Activated naive CD4-positive, alpha-beta T cell treated with Interleukin-2 at 50 U/mL for 16 hours (primary cell): ENCODE results near the gene FOLR3.
"Not testable (repeated sequence)": the region's sequence is repeated elsewhere in the genome, so short reads cannot be mapped to it uniquely, and the experiment has no call there.

Experiments used
- DNase-seq: peaks from one replicate; pipeline ENCODE4 v3.0.0-alpha.2; 2020

The FOLR3 gene

DNA sequence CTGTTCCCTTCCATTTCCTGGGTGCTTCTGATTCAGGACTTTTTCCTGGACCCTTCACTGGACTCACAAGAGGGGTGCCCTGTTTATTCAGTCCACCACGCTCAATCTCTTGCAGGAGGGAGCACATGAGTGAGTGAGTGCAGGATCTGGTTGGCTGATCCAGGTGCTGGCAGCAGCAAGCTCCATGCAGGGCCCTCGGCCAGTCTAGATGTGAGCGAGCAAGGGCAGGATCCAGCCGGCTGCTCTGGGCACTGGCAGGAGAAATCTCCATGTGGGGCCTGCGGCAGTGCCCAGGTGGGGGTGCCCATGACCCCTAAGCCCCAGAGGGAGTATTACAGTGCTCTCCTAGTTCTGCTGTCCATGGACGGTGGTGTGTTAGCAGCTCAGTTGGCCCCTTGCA is 11.5 kb upstream of the FOLR3 start:
- no peak for DNase-seq

DNA sequence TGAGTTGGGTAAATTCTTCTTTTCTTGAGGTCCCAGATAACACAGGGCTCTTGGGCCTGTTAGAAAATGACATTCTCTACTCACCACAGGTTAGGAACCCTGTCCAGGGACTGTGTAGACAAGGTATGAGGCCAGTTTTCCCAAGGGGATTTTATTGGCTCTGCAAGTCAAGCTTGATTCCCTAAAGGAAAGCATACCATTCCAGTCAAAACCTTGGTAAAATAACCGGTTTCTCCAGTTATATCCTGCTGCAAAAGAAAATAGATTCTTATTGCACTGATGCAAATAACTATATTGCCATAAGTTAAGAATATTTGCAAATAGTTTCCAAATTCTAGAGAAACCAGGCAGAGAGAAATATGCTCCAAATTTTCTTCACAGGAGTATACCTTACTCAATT is 9.6 kb upstream of the FOLR3 start:
- DNase-seq = no peak

DNA sequence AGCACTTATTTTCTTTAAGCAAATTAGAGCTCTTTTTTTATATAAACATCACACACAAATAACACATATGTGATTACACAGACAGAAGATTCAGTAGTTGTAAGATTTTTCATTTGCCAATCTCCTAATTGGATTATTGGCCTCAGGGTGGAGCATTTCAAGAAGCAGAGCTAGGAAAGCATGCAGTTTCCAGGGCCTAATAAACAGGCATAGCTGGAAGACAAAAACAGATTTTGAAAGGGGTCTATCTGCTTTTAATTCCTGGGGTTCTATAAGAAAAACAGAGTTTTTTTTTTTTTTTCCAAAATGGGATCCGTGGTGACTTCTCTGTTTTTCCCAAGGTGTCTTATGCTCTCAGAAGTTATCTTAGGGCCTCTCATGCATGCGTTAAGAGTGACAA is 7.6 kb upstream of the FOLR3 start:
- DNase-seq = no peak

DNA sequence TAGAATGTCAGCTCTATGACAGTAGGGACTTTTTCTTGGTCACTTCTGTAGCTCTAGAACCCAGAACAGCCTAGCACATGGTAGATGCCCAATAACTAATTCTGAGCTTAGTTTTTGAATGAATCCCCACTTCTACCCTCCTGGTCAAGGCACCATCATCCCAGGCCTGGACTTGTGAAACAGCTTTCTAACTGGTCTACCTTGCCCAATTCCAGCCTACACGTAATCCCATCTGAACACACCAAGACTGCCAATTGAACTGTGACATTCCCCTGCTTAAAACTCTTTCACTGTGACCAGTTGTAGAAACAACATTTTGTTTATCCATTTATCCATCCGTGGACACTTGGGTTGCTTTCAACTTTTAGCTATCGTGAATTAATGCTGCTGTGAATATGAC is 6.1 kb upstream of the FOLR3 start:
- no peak for DNase-seq

DNA sequence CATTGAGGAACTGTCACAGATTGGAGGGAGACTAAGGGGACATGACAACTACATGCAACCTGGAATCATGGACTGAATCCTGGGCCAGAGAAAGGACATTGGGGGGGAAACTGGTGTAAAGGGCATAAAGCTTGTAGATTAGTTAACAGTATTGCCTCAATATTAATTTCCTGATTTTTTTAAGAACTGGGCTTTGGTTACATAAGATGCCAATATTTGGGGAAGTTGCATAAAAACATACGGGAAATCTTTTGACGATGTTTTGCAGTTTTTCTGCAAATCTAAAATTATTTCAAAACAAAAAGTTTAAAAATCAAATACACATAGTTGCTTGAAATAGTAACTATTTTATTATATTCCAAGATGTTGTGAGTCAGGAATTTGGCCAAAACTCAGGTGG is 2.9 kb upstream of the FOLR3 start:
- DNase-seq = no peak

DNA sequence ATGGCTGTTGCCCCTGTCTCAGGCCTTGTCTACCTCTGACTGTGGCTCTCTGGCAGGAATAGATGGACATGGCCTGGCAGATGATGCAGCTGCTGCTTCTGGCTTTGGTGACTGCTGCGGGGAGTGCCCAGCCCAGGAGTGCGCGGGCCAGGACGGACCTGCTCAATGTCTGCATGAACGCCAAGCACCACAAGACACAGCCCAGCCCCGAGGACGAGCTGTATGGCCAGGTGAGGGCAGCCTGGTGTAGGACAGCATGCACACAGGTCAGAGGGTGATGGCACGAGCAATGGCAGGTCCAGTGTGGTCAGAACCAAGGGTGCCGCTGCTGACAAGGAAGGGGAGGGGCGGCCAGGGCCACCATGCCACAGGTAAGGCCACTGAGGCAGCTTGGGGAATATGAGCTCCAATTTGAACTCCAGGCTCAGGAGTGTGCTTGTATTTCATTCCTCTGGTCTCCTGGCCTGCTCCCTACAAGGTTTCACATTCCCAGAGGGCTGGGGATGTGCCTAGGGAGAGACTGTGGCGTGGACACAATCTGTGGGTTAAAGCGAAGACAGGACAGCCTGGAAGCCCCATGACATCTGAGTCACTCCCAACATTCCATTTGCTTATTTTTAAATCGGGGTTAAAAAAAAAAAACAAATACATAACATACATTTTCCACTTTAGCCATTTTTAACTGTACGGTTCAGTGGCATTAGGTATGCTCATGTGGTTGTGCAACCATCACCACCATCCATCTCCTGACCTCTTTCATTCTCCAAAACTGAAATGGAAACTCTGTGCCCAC is 562 bp downstream of the FOLR3 start:
- no peak for DNase-seq

DNA sequence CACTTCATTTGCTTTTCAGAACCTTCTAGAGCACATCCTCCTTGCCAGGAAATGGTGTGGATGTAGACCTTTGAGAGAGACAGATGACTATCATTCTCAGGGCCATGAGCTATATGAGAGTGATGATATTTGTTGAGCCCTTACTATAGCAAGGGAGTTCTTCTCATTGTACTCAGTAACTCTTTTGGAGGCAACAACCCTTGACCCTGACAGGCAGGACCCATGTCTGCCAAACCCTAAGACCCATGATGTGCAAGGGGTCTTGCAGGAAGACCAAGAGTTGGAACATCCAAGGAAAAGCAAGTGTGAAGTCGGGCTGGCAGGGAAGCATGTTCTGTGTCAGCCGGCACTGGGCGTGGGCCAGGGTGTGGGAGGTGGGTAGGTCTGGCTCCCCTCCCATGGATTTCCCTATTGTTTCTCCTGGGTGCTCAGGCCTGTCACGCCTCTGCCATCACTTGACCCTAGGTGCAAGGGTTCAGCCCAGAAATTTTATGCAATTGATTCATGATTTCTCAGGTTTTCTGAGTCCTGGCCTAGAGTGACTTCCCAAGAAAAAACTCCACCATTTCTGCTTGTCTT is 1.2 kb downstream of the FOLR3 start:
- no peak for DNase-seq

DNA sequence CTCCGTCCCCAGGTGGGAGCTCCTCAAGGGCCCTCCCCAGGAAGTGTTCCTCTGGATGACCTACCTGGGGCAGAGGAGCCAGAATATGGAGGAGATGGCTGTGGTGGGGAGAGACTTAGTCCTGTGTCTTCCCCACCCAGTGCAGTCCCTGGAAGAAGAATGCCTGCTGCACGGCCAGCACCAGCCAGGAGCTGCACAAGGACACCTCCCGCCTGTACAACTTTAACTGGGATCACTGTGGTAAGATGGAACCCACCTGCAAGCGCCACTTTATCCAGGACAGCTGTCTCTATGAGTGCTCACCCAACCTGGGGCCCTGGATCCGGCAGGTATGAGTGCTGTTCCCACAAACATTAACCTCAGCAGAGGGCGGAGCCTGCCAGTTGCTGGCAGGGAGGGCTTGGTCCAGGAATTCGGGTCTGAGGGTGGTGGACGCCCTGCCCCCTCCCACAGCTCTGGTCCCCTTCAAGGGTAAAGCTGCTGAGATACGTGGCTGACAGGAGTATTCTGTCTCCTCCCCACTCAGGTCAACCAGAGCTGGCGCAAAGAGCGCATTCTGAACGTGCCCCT is 3.4 kb downstream of the FOLR3 start:
- DNase-seq = no peak

DNA sequence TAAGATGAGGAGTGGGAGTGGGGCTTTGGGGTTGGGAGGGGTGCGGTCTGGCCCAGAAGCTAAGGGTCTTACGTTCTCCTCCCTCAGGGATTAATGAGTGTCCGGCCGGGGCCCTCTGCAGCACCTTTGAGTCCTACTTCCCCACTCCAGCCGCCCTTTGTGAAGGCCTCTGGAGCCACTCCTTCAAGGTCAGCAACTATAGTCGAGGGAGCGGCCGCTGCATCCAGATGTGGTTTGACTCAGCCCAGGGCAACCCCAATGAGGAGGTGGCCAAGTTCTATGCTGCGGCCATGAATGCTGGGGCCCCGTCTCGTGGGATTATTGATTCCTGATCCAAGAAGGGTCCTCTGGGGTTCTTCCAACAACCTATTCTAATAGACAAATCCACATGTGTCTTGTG is 4.0 kb downstream of the FOLR3 start:
- no peak for DNase-seq

DNA sequence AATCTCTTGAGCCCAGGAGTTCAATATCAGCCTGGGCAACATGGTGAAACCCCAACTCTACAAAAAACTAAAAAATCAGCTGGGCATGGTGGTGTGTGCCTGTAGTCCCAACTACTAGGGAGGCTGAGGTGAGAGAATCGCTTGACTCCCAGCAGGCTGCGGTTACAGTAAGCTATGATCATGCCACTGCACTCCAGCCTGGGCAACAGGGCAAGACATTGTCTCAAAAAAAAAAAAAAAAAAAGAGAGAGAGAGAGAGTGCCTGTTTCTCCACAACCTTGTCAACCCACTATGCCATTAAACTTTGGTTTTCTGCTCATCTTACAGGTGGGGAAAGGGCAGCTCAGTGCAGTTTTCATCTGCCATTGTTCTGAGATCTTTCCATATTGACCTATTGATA is 5.1 kb downstream of the FOLR3 start:
- DNase-seq = no peak

DNA sequence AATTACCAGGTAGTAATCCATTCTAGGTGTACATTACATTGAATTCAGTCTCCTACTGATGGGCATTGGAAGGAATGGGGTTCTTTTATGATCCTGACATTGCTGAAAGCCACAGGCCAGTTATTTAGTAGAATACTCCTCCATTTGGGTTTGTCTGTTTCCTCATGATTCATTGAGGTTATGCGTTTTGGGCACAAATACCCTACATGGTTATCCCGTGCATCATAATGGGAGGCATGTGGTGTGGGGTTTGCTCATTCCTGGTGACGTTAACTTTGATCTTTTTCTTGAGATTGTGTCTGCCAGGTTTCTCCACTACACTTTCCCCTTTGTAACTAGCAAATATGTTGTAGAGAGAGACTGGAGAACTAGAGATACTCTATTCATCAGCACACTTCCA is 5.5 kb downstream of the FOLR3 start:
- DNase-seq = peak; percentile 37

DNA sequence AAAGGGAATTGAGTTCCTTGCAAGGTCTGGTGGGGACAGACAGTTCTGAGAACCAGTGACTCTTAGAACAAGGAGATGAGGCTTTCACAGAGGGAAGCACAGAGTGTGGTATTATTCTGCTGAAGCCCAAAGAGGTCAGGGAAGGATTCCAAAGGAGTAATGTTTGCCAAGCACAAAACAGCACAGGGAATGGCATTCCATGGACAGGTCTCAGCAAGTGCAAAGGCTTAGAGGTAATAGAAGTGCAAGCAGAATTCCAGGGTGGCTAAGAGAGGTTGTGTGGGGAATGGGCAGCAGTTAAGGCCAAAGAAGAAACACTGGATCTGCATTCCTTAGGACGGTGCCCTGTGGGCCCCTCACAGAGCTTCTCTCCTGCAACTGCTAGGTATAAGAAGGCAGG is 6.6 kb downstream of the FOLR3 start:
- not testable (repeated sequence) for DNase-seq

DNA sequence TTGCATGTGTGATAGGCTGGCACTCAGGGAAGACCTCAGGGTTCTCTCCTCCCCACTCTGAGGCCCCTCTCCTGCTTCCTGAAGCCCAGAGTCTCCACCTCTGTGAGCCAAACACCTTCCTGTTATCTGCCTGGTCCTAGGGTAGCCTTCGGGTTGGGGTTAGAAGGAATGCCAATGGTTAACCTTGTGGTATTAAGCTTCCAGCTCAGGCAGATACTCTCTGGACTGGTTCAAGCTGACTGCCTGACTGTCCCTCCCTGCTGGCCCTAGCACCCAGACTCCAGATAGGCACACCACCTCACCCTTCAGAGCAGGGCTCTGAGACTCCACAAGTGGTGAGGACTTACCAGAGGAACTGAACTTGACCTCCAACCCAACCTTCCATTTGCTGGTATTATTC is 7.0 kb downstream of the FOLR3 start:
- DNase-seq = not testable (repeated sequence)

DNA sequence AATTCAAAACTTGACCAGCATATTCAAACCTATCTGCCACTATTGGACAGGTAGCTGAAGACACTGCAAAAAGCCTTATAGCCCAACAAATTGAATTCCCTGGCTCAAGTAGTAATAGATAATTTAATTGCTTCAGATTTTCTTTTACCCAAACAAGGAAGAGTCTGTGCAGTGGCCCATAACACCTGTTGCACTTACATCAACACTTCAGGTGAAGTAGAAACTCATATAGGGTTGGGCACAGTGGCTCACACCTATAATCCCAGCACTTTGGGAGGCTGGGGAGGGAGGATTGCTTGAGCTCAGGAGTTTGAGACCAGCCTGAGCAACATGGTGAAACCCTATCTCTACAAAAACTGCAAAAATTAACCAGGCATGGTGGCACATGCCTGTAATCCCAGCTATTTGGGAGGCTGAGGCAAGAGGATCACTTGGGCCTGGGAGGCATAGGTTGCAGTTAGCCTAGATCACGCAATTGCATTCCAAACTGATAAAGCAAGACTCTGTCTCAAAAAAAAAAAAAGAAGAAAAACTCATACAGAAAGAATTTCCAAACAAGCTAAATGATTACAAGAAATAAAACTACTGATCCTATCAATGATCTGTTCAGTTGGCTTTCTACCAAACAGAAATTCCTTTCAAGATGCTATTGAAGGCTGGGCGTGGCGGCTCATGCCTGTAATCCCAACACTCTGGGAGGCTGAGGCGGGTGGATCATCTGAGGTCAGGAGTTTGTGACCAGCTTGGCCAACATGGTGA is 9.5 kb downstream of the FOLR3 start:
- DNase-seq = no peak

DNA sequence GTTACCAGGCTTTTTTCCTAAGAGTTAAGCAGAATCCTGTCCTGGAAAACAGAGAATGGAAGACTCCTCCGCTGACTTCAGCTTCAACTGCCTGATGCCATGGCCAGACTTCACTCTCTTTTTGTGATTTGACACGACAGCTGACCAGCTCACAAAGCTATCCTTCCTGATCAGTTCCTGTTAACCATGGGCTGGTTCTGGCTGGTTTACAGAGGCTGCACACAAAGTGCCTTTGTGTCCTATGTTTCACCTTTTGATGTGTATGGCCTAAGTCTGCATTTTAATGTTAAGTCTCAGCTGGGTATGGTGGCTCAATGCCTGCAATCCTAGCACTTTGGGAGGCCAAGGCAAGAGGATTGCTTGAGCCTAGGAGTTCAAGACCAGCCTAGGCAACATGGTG is 11.1 kb downstream of the FOLR3 start:
- no peak for DNase-seq

DNA sequence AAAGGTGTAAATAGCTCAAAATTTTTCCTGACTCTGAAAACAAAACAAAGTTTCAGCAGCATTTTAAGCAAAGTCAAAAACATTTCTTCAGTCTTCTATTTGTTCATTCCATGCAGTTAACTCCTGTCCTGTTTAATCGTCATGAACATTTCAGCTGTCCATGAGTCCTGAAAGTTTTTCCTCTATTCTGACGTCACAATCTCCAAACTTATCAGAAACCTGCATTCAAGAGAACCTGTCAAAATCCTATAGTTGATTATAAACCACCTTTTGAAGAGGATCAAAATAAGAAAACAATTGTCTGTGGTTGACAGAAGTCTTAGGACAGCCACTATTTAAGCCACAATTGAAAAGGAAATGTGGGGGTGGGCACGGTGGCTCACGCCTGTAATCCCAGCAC is 15.4 kb downstream of the FOLR3 start:
- no peak for DNase-seq

DNA sequence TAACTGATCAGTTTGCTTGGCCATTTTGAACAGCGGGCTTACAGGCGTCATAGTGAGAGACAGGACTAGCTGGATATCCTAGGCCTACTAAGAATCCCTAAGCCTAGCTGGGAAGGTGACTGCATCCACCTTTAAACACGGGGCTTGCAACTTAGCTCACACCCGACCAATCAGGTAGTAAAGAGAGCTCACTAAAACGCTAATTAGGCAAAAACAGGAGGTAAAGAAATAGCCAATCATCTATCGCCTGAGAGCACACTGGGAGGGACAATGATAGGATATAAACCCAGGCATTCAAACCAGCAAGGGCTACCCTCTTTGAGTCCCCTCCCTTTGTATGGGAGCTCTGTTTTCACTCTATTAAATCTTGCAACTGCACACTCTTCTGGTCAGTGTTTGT is 18.3 kb downstream of the FOLR3 start:
- DNase-seq = not testable (repeated sequence)

DNA sequence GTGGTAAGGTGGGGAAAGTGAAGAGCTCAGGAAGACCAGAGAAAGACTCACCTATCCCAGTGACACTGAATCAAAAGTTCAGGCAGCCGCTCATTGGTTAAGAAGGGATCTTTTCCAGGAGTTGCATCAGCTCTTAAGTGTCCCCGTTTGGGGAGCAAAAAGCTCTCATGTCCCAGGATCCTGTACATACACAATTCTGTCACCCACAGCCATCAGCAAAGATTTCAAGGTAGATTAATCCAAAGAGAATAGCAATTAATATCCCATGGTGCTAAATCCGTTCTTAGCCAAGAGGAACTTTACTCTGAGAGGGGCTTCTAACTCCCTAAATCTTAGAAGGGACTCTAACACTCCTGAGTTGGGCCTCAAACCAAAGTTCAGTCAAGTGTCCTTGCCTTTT is 19.3 kb downstream of the FOLR3 start:
- DNase-seq = no peak

DNA sequence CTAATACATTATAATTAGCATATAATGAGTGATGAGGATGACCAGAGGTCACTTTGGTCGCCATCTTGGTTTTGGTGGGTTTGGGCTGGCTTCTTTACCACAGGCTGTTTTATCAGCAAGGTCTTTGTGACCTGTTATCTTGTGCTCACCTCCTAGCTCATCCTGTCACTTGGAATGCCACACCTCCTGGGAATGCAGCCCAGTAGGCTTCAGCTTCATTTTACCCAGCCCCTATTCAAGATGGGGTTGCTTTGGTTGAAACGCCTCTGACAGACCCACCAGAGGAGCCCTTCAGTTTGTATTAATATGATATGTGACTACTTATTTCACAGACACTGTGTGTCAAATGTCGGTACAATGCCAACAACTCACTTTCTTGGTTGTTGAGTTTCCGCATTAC is 20.2 kb downstream of the FOLR3 start:
- DNase-seq = no peak

DNA sequence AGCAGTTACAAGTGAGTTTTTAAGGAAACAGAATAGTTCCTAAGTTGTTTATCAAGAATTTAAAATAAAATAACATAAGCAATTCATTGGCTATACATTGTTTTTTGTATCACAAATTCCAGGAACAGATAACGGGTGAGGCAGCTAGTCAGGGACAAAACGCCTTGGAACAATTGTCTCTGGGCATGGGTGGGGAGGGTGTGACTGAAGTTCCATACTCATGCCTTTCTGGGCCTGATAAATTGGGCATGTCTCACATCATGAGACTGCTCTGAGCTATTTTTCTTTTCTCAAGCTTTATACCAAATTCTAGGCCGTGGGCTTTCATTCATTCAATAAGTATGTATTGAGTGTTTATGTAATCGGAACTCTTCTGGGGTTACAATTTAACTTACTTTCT is 21.6 kb downstream of the FOLR3 start:
- DNase-seq = no peak

DNA sequence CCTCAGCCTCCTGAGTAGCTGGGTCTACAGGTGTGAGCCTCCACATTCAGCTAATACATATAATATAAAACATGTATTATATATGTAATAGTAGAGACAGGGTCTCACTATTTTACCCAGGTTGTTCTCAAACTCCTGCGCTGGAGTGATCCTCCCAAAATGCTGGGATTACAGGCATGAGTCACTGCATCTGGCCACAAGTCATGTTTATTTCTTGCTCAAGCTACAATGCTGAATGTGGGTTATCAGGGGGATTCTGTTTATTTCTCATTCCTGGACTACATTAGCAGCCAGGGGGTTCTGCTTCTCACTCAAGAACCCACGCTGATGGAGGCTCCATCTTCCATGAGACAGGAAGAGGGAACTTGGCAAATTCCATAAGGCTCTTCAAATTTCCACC is 24.8 kb downstream of the FOLR3 start:
- DNase-seq = no peak

DNA sequence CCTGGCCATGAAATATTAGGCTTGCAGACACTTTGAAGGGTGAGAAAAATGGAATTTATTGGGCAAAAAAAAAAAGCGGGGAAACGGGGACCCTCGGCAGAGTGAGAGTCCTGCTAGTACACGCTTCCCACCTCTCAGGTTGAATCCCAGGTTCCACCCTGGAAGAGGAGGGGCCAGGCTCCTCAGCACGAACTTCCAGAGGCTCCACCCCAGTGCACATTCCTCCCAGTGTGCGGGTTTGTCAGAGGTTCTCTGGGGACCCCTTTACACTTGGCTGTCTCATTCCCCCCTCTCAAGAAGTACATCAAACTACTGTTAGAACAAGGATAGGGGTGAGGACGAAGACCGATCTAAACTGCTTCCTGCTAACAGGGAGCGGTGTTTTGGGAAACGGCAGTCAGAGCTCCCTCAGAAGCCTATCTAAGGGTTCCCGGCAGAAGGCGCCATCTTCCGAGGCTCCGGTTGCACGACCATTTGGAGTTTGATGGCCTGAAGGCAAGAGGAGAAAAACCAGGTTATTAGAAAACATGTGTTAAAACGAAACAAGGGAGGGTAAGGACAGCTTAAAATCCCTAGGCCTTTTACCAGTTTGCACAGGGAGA is 27.5 kb downstream of the FOLR3 start:
- no peak for DNase-seq

DNA sequence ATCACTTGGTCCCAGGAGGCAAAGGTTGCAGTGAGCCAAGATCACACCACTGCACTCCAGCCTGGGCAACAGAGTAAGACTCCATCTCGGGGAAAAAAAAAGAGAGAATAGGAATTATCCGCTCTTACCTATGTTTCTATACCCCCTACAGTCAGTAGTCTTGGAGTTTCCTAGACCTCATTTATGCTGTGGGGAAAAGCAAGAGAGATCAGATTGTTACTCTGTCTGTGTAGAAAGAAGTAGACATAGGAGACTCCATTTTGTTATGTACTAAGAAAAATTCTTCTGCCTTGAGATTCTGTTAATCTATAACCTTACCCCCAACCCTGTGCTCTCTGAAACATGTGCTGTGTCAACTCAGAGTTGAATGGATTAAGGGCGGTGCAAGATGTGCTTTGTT is 28.7 kb downstream of the FOLR3 start:
- DNase-seq = not testable (repeated sequence)
